SK-N-SH (cell line): ENCODE measurements around the gene LPGAT1. TPM values are rescaled to one million over a fixed set of nuclear protein-coding genes. Genes with fewer than 3 reads are reported as not detected.

Experiments
- CTCF ChIA-PET: fragments of 300-600, 350-600 bp; formaldehyde crosslinking; extraction: SDS; loops from one replicate; lab custom pipeline; 2021; lab: Yijun Ruan, JAX
- POLR2A ChIA-PET: fragments of 350-600 bp; sonication (Branson Sonifier 250); formaldehyde crosslinking; extraction: SDS; loops from one replicate; lab custom pipeline; 2020; ENCODE audit warnings: antibody characterized with exemption, inconsistent platforms; lab: Yijun Ruan, JAX
- DNase-seq: peaks from one replicate; pipeline ENCODE4 v3.0.0; 2012
- H2AFZ ChIP-seq: fragments of 200-600 bp; sonication (generic); 2 replicates; pipeline ENCODE4 v1.8.1; 2016; ENCODE audit warnings: antibody characterized with exemption, mild to moderate bottlenecking, low read depth
- H3F3A ChIP-seq: fragments of 200-600 bp; sonication (generic); replicated peaks from 2 replicates; pipeline ENCODE3; 2016; ENCODE audit warnings: antibody characterized with exemption, mild to moderate bottlenecking; ENCODE audit not compliant: insufficient read depth
- H3K27ac ChIP-seq, 2 experiments: fragments of 200-500 bp in 1 of 2; fragments of 200-600 bp in 1 of 2; sonication (Bioruptor generic) in 1 of 2; sonication (generic), shearing (Covaris generic) in 1 of 2; 2 replicates each; pipeline versions ENCODE4 v1.5.1 to v1.6.1; 2014 to 2016; ENCODE audit warnings: low read depth in 2 of 2, inconsistent platforms in 1 of 2, low read length in 1 of 2, mild to moderate bottlenecking in 1 of 2, mixed read lengths in 1 of 2
- H3K27me3 ChIP-seq: fragments of 200-600 bp; sonication (generic), shearing (Covaris generic); 2 replicates; pipeline ENCODE4 v1.6.1; 2016; ENCODE audit warnings: mixed run types; ENCODE audit not compliant: insufficient read depth
- H3K36me3 ChIP-seq, 2 experiments: fragments of 200-500 bp in 1 of 2; fragments of 200-600 bp in 1 of 2; sonication (Bioruptor generic) in 1 of 2; sonication (generic) in 1 of 2; replicated peaks in 1 of 2; 2 replicates each; pipeline versions ENCODE3 to v1.5.1; 2014 to 2016; ENCODE audit warnings: low read length in 1 of 2, mild to moderate bottlenecking in 1 of 2; ENCODE audit not compliant: insufficient read depth in 2 of 2, control insufficient read depth in 1 of 2
- H3K4me1 ChIP-seq, 2 experiments: fragments of 200-500 bp in 1 of 2; fragments of 200-600 bp in 1 of 2; sonication (Bioruptor generic) in 1 of 2; sonication (generic), shearing (Covaris generic) in 1 of 2; 2 replicates each; pipeline versions ENCODE4 v1.5.1 to v1.6.1; 2014 to 2016; ENCODE audit warnings: low read depth in 1 of 2, low read length in 1 of 2, mixed run types in 1 of 2; ENCODE audit not compliant: insufficient read depth in 2 of 2, control insufficient read depth in 1 of 2
- H3K4me2 ChIP-seq: fragments of 200-600 bp; sonication (generic), shearing (Covaris generic); 2 replicates; pipeline ENCODE4 v1.6.1; 2017; ENCODE audit warnings: mixed run types
- H3K4me3 ChIP-seq, 2 experiments: fragments of 200-500 bp in 1 of 2; fragments of 200-600 bp in 1 of 2; sonication (Bioruptor generic) in 1 of 2; sonication (generic), shearing (Covaris generic) in 1 of 2; 2 replicates each; pipeline versions ENCODE4 v1.5.1 to v1.8.1; 2014 to 2016; ENCODE audit warnings: low read depth in 2 of 2, inconsistent platforms in 1 of 2, low read length in 1 of 2, mild to moderate bottlenecking in 1 of 2, mixed read lengths in 1 of 2, moderate library complexity in 1 of 2
- H3K79me2 ChIP-seq: fragments of 200-600 bp; sonication (generic); 2 replicates; pipeline ENCODE4 v1.8.1; 2017; ENCODE audit warnings: mild to moderate bottlenecking; ENCODE audit not compliant: insufficient read depth
- H3K9ac ChIP-seq: fragments of 200-600 bp; sonication (generic); 2 replicates; pipeline ENCODE4 v1.6.1; 2017; ENCODE audit warnings: mixed run types
- H3K9me2 ChIP-seq: fragments of 200-600 bp; sonication (generic); 2 replicates; pipeline ENCODE4 v1.6.1; 2017; ENCODE audit warnings: mixed run types
- H3K9me3 ChIP-seq: fragments of 200-600 bp; sonication (generic); 2 replicates; pipeline ENCODE4 v1.6.1; 2017; ENCODE audit warnings: mixed run types, mild to moderate bottlenecking, moderate library complexity
- H4K20me1 ChIP-seq: fragments of 200-600 bp; sonication (generic); 2 replicates; pipeline ENCODE4 v1.6.1; 2017; ENCODE audit warnings: mild to moderate bottlenecking, mixed run types; ENCODE audit not compliant: insufficient read depth
- EP300 ChIP-seq, 2 experiments: IDR thresholded peaks; 2 replicates each; pipeline versions ENCODE4 v1.4.0 to v1.6.1; 2012; ENCODE audit warnings: borderline replicate concordance in 1 of 2, low read depth in 1 of 2, low read length in 1 of 2
- EZH2phosphoT487 ChIP-seq: fragments of 200-600 bp; sonication (generic); IDR thresholded peaks from 2 replicates; pipeline ENCODE4 v1.6.1; 2017; ENCODE audit warnings: low read depth, mixed run types, mild to moderate bottlenecking, antibody characterized with exemption, moderate library complexity, borderline replicate concordance
- FOSL2 ChIP-seq: IDR thresholded peaks from 2 replicates; pipeline ENCODE4 v1.4.0; 2012; ENCODE audit warnings: low read depth, mild to moderate bottlenecking, moderate library complexity, borderline replicate concordance
- FOXJ3 ChIP-seq: sonication (generic); formaldehyde crosslinking; IDR thresholded peaks from 2 replicates; pipeline ENCODE4 v1.5.1; 2020; ENCODE audit warnings: mild to moderate bottlenecking, missing genetic modification reagents
- FOXM1 ChIP-seq: IDR thresholded peaks from 2 replicates; pipeline ENCODE4 v1.4.0; 2012; ENCODE audit warnings: low read depth, mild to moderate bottlenecking
- JUND ChIP-seq: IDR thresholded peaks from 2 replicates; pipeline ENCODE4 v1.4.0; 2012
- MXI1 ChIP-seq: IDR thresholded peaks from 2 replicates; pipeline ENCODE4 v1.6.1; 2012; ENCODE audit warnings: mild to moderate bottlenecking, low read depth, low read length, improper control_type of control experiment
- NRF1 ChIP-seq: IDR thresholded peaks from 2 replicates; pipeline ENCODE4 v1.6.1; 2012; ENCODE audit warnings: low read depth, mild to moderate bottlenecking, low read length
- RAD21 ChIP-seq: IDR thresholded peaks from 2 replicates; pipeline ENCODE4 v1.6.1; 2012; ENCODE audit warnings: mild to moderate bottlenecking, low read length
- SMC3 ChIP-seq: IDR thresholded peaks from 2 replicates; pipeline ENCODE4 v1.6.1; 2012; ENCODE audit warnings: low read depth, low read length, improper control_type of control experiment
- TAF1 ChIP-seq: IDR thresholded peaks from 2 replicates; pipeline ENCODE4 v1.6.1; 2012; ENCODE audit warnings: low read depth, mild to moderate bottlenecking, low read length, moderate library complexity, borderline replicate concordance
- USF1 ChIP-seq: IDR thresholded peaks from 2 replicates; pipeline ENCODE4 v1.4.0; 2012; ENCODE audit warnings: low read depth, borderline replicate concordance
- USF2 ChIP-seq: fragments of 150-350 bp; IDR thresholded peaks from 2 replicates; pipeline ENCODE4 v1.6.1; 2017; ENCODE audit warnings: antibody characterized with exemption, low read length, low read depth, borderline replicate concordance
- ZBTB33 ChIP-seq: IDR thresholded peaks from 2 replicates; pipeline ENCODE4 v1.4.0; 2012; ENCODE audit warnings: low read depth, borderline replicate concordance
- WGBS: methylation state at CpG from one replicate; pipeline ENCODE4 v1.1.6; 2017; ENCODE audit warnings: low lambda C conversion rate; 5-methylcytosine and 5-hydroxymethylcytosine counted together
- polyA plus RNA-seq, 3 experiments: library from polyadenylated mRNA; depleted of rRNA; stranded (reverse); fragments of >200 nt; gene quantifications; 2 replicates each; pipeline ENCODE4 v1.2.3, GENCODE V29; 2012
- TF ChIP-seq, protein P1 (sequence below): IDR thresholded peaks from 2 replicates; pipeline ENCODE4 v1.4.0; 2012; ENCODE audit warnings: low read depth

The LPGAT1 gene
- polyA plus RNA-seq, 1 of the 3 experiments (the other 2 are of a cell fraction) = 4.8 TPM

DNA sequence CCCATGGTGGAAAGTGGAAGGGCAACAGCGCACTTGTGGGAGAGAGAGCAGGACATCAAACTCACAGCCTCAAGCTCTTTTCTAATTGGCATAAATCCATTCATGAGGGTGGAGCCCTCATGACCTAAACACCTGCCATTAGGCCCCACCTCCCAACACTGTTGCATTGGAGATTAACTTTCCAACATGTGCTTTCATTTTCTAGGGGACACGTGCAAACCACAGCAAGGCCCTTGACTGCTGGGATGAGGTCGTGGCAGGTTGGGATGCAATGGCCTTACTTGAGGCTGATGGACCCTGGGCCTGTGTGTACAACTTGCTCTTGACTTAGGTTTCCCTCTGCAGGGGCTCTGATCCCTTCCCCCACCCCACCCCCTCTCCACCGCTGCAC lies 119.3 kb downstream of the LPGAT1 start:
- DNase-seq = no peak
- POLR2A ChIA-PET = no interaction called here

More for the DNA sequence above, 119.3 kb downstream of the LPGAT1 start:
- no peaks in the 10 kb centered on the region for H3K9me2 ChIP-seq
- H3F3A ChIP-seq = no peaks in the 10 kb centered on the region
- H3K79me2 ChIP-seq = no peaks in the 10 kb centered on the region
- no peaks in the 10 kb centered on the region for H4K20me1 ChIP-seq
- no peaks in the 10 kb centered on the region for H3K4me1 ChIP-seq
- WGBS = 86% methylated on average over 3 of the region's 4 CpGs
- no peak overlapping the region for H3K27ac ChIP-seq
- no peak for TF ChIP-seq FOXM1
- TF ChIP-seq EZH2phosphoT487 = no peak
- TF ChIP-seq EP300 (IDR thresholded peaks at IDR 0.05; ENCODE audit: borderline replicate concordance in 1 of 2, low read depth in 1 of 2, low read length in 1 of 2) = no peak
- TF ChIP-seq SMC3 = no peak
- TF ChIP-seq USF2 = no peak
- no peak for TF ChIP-seq FOSL2
- no peak for TF ChIP-seq JUND
- no peak for TF ChIP-seq USF1
- no peak for TF ChIP-seq RAD21
- TF ChIP-seq TAF1 = no peak
- TF ChIP-seq, protein P1, sequence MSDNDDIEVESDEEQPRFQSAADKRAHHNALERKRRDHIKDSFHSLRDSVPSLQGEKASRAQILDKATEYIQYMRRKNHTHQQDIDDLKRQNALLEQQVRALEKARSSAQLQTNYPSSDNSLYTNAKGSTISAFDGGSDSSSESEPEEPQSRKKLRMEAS = no peak
- TF ChIP-seq FOXJ3 (CRISPR knock-in tag) = no peak
- TF ChIP-seq NRF1 = no peak
- no peak for TF ChIP-seq ZBTB33
- TF ChIP-seq MXI1 = no peak
- H2AFZ ChIP-seq = no peak overlapping the region
- H3K36me3 ChIP-seq = no peaks in the 10 kb centered on the region
- H3K9ac ChIP-seq = no peak overlapping the region
- no peak overlapping the region for H3K4me3 ChIP-seq
- no peaks in the 10 kb centered on the region for H3K9me3 ChIP-seq
- H3K4me2 ChIP-seq = no peak overlapping the region
- CTCF ChIA-PET = interaction anchor here (1.5 to 1.8 kb wide), 2 partner anchors 13 to 31 kb away, joined by 4 to 5 read pairs; no protein-coding TSS in a partner anchor
- H3K27me3 ChIP-seq = no peaks in the 10 kb centered on the region
